ENCODE results near the gene MAP1S.

Gene MAP1S

GRCh38 chr19:17747205-17748098, 28.2 kb downstream of the MAP1S start:
- no peaks in the 10 kb centered on the region for H4K20me1 ChIP-seq (ENCODE audit: control insufficient read depth, insufficient read depth, low read depth, low read length)
- H3K79me2 ChIP-seq (ENCODE audit: control insufficient read depth, low read length) = peaks cover 30% of the 10 kb centered on the region
- no peaks in the 10 kb centered on the region for H3K27me3 ChIP-seq (ENCODE audit: control insufficient read depth, low read length)
- H3K4me3 ChIP-seq (ENCODE audit: low read length) = peak overlapping the region; percentile 83
- no peaks in the 10 kb centered on the region for H3K9me3 ChIP-seq (ENCODE audit: control insufficient read depth, insufficient read depth, low read length)
- H3K9me2 ChIP-seq (replicated peaks; ENCODE audit: control insufficient read depth, low read length) = no peaks in the 10 kb centered on the region
- TF ChIP-seq EZH2phosphoT487 (IDR thresholded peaks at IDR 0.05; ENCODE audit: borderline replicate concordance, low read length) = no peak
- TF ChIP-seq, protein P1, sequence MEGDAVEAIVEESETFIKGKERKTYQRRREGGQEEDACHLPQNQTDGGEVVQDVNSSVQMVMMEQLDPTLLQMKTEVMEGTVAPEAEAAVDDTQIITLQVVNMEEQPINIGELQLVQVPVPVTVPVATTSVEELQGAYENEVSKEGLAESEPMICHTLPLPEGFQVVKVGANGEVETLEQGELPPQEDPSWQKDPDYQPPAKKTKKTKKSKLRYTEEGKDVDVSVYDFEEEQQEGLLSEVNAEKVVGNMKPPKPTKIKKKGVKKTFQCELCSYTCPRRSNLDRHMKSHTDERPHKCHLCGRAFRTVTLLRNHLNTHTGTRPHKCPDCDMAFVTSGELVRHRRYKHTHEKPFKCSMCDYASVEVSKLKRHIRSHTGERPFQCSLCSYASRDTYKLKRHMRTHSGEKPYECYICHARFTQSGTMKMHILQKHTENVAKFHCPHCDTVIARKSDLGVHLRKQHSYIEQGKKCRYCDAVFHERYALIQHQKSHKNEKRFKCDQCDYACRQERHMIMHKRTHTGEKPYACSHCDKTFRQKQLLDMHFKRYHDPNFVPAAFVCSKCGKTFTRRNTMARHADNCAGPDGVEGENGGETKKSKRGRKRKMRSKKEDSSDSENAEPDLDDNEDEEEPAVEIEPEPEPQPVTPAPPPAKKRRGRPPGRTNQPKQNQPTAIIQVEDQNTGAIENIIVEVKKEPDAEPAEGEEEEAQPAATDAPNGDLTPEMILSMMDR (IDR thresholded peaks at IDR 0.05; ENCODE audit: low read depth, low read length, poor library complexity, severe bottlenecking) = no peak
- peaks cover 6% of the 10 kb centered on the region for H3K36me3 ChIP-seq (ENCODE audit: control insufficient read depth, low read length)
- H3F3A ChIP-seq (ENCODE audit: control insufficient read depth, insufficient read depth) = peaks cover 19% of the 10 kb centered on the region
- no peak overlapping the region for H3K27ac ChIP-seq (ENCODE audit: low read depth, low read length)
- peaks cover 55% of the 10 kb centered on the region for H3K4me1 ChIP-seq (ENCODE audit: control insufficient read depth, low read length)
- H3K4me2 ChIP-seq (ENCODE audit: low read length) = peak overlapping the region; percentile 87

GRCh38 chr19:17748884-17749638, 29.8 kb downstream of the MAP1S start:
- H4K20me1 ChIP-seq (ENCODE audit: control insufficient read depth, insufficient read depth, low read depth, low read length) = 0 out of 2 replicates have a peak, but pooled peaks cover 2% of the 10 kb centered on the region
- no peaks in the 10 kb centered on the region for H3K27me3 ChIP-seq (ENCODE audit: control insufficient read depth, low read length)
- H3K4me2 ChIP-seq (ENCODE audit: low read length) = peak overlapping the region; percentile 94
- H3K36me3 ChIP-seq (ENCODE audit: control insufficient read depth, low read length) = peaks cover 15% of the 10 kb centered on the region
- peaks cover 64% of the 10 kb centered on the region for H3K4me1 ChIP-seq (ENCODE audit: control insufficient read depth, low read length)
- TF ChIP-seq EZH2phosphoT487 (IDR thresholded peaks at IDR 0.05; ENCODE audit: borderline replicate concordance, low read length) = no peak
- TF ChIP-seq, protein P1 (IDR thresholded peaks at IDR 0.05; ENCODE audit: low read depth, low read length, poor library complexity, severe bottlenecking) = no peak
- H3K27ac ChIP-seq (ENCODE audit: low read depth, low read length) = no peak overlapping the region
- H3K9me3 ChIP-seq (ENCODE audit: control insufficient read depth, insufficient read depth, low read length) = no peaks in the 10 kb centered on the region
- H3K79me2 ChIP-seq (ENCODE audit: control insufficient read depth, low read length) = peaks cover 43% of the 10 kb centered on the region
- peak overlapping the region; percentile 97 for H3K4me3 ChIP-seq (ENCODE audit: low read length)
- H3F3A ChIP-seq (ENCODE audit: control insufficient read depth, insufficient read depth) = peaks cover 29% of the 10 kb centered on the region
- H3K9me2 ChIP-seq (replicated peaks; ENCODE audit: control insufficient read depth, low read length) = no peaks in the 10 kb centered on the region

- no peak for TF ChIP-seq EZH2phosphoT487 (IDR thresholded peaks at IDR 0.05; ENCODE audit: borderline replicate concordance, low read length)
- TF ChIP-seq, protein P1 (IDR thresholded peaks at IDR 0.05; ENCODE audit: low read depth, low read length, poor library complexity, severe bottlenecking) = no peak
- Histone ChIP-seq H3K79me2 (ENCODE audit: control insufficient read depth, low read length) (peaks cover 49% of the 10 kb centered on the region), H3K27me3 (ENCODE audit: control insufficient read depth, low read length) (no peaks in the 10 kb centered on the region), H3K36me3 (ENCODE audit: control insufficient read depth, low read length) (peaks cover 23% of the 10 kb centered on the region), H3K9me3 (ENCODE audit: control insufficient read depth, insufficient read depth, low read length) (no peaks in the 10 kb centered on the region), H3K9me2 (replicated peaks; ENCODE audit: control insufficient read depth, low read length) (no peaks in the 10 kb centered on the region), H3K4me3 (ENCODE audit: low read length) (peak overlapping the region; percentile 97), H3F3A (ENCODE audit: control insufficient read depth, insufficient read depth) (peaks cover 34% of the 10 kb centered on the region), H3K4me2 (ENCODE audit: low read length) (peak overlapping the region; percentile 94), H3K27ac (ENCODE audit: low read depth, low read length) (peak overlapping the region; percentile 94), H4K20me1 (ENCODE audit: control insufficient read depth, insufficient read depth, low read depth, low read length) (0 out of 2 replicates have a peak, but pooled peaks cover 7% of the 10 kb centered on the region), H3K4me1 (ENCODE audit: control insufficient read depth, low read length) (peaks cover 72% of the 10 kb centered on the region)
These were observed 30.6 kb downstream of the MAP1S start for GRCh38 chr19:17749912-17750317.

Data from DOHH2 (cell line).